ENCODE measurements around the gene EPC2.

EPC2 gene

DNA sequence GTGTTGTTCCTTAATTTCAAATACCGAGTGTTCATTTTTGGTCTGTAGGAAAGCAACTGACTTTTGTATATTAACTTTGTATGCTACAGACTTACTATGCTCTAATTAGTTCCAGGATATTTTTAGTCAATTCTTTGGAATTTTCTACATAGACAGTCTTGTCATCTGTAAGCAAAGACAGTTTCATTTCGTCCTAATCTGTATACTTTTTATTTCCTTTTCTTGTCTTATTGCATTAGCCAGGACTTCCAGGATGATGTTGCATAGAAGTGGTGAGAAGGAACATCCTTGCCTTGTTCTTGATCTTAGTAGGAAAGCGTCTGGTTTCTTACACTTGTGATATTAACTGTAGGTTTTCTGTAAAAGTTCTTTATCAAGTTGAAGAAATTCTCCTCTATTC lies 56.5 kb downstream of the EPC2 start:
- no peak for TF ChIP-seq REST (IDR thresholded peaks at IDR 0.05; ENCODE audit: insufficient read depth in 1 of 2, low read depth in 2 of 2, low read length in 2 of 2)

DNA sequence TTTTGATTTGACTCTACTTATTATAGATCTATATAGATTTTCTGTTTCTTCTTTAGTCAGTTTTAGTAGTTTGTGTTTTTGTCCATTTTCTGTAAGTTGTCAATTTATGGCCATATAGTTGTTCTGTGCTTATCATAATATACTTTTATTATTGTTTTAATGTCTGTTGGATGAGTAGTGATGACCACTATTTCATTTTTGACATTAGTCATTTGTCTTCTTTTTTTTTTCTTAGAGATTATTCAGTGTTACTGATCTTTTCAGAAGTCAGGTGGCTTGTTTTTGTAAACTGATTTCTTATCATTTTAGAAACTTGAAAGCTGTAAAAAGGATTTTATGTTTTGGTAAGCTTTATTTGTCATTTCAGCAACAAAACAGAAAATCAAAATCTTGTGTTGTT lies 57.3 kb downstream of the EPC2 start:
- no peak for TF ChIP-seq REST (IDR thresholded peaks at IDR 0.05; ENCODE audit: insufficient read depth in 1 of 2, low read depth in 2 of 2, low read length in 2 of 2)

DNA sequence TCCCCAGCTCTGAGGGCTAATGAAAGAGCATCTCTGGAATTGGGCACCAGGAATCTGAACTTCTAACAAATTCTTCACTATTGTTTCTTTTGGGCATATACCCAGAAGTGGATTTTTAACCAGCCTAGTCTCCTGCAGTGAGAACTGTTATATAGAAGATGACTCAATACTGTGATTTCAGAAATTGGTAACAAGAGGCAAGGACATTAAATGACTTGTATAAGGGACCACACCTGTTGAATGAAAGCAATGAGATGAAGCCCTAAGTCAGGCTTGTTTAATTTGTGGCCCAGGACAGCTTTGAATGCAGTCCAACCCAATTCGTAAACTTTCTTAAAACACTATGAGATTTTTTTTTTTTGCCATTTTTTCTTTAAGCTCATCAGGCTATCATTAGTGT lies 57.9 kb downstream of the EPC2 start:
- no peak for TF ChIP-seq TAF1 (IDR thresholded peaks at IDR 0.05; ENCODE audit: borderline replicate concordance, insufficient read depth, low read length)
- no peak for TF ChIP-seq FOXP2 (optimal IDR thresholded peaks at IDR 0.05; ENCODE audit: borderline replicate concordance, extremely low read depth, extremely low read length, insufficient read depth)
- no peak for TF ChIP-seq POLR2AphosphoS5 (IDR thresholded peaks at IDR 0.05; ENCODE audit: low read depth, low read length)

DNA sequence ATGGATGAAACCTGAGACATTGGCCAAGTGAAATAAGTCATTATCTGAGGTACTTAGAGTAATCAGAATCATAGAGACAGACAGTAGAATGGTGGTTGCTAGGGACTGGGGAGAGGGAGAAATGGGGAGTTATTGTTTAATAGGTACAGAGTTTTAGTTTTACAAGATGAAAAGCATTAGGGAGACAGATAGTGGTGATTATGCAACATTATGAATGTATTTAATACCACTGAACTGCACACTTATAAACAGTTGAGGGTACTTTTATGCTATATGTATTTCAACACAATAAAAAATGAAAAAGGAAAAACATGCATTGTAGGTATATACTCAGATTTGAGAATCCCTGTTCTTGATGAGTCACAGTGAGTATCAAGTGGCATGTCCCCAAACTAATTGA lies 59.7 kb downstream of the EPC2 start:
- TF ChIP-seq REST (IDR thresholded peaks at IDR 0.05; ENCODE audit: insufficient read depth in 1 of 2, low read depth in 2 of 2, low read length in 2 of 2): no peak
- TF ChIP-seq FOXP2 (optimal IDR thresholded peaks at IDR 0.05; ENCODE audit: borderline replicate concordance, extremely low read depth, extremely low read length, insufficient read depth): no peak
- no peak for TF ChIP-seq POLR2AphosphoS5 (IDR thresholded peaks at IDR 0.05; ENCODE audit: low read depth, low read length)
- no peak for TF ChIP-seq SIN3A (IDR thresholded peaks at IDR 0.05; ENCODE audit: borderline replicate concordance, insufficient read depth, low read length)
- TF ChIP-seq TAF1 (IDR thresholded peaks at IDR 0.05; ENCODE audit: borderline replicate concordance, insufficient read depth, low read length): no peak

DNA sequence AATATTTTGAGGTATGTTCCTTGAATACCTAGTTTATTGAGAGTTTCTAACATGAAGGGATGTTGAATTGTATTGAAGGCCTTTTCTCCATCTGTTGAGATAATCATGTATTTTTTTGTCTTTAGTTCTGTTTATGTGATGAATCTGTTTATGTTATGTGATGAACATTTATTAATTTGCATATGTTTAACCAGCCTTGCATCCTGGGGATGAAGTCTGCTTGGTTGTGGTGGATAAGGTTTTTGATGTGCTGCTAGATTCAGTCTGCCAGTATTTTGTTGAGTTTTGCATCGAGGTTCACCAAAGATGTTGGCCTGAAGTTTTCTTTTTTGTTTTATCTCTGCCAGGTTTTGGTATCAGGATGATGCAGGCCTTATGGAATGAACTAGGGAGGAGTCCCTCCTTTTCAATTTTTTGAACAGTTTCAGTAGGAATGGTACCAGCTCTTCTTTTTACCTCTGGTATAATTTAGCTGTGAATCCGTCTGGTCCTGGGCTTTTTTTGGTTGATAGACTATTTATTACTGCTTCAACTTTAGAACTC lies 71.9 kb downstream of the EPC2 start:
- TF ChIP-seq POLR2AphosphoS5 (IDR thresholded peaks at IDR 0.05; ENCODE audit: low read depth, low read length): no peak
- no peak for TF ChIP-seq SIN3A (IDR thresholded peaks at IDR 0.05; ENCODE audit: borderline replicate concordance, insufficient read depth, low read length)
- no peak for TF ChIP-seq REST (IDR thresholded peaks at IDR 0.05; ENCODE audit: insufficient read depth in 1 of 2, low read depth in 2 of 2, low read length in 2 of 2)
- TF ChIP-seq TAF1 (IDR thresholded peaks at IDR 0.05; ENCODE audit: borderline replicate concordance, insufficient read depth, low read length): no peak
- no peak for TF ChIP-seq FOXP2 (optimal IDR thresholded peaks at IDR 0.05; ENCODE audit: borderline replicate concordance, extremely low read depth, extremely low read length, insufficient read depth)

DNA sequence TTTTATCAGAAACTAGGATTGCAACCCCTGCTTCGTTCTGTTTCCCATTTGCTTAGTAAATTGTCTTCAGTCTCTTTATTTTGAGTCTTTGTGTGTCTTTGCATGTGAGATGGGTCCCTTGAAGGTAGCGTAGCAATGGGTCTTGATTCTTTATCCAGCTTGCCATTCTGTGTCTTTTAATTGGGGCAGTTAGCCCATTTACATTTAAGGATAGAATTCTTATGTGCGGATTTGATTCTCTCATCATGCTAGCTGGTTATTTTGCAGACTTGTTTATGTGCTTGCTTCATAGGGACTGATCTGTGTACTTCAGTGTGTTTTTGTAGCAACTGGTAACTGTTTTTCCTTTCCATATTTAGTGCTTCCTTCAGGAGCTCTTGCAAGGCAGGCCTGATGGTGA lies 73.5 kb downstream of the EPC2 start:
- TF ChIP-seq TAF1 (IDR thresholded peaks at IDR 0.05; ENCODE audit: borderline replicate concordance, insufficient read depth, low read length) (no peak), FOXP2 (optimal IDR thresholded peaks at IDR 0.05; ENCODE audit: borderline replicate concordance, extremely low read depth, extremely low read length, insufficient read depth) (no peak), SIN3A (IDR thresholded peaks at IDR 0.05; ENCODE audit: borderline replicate concordance, insufficient read depth, low read length) (no peak), REST (IDR thresholded peaks at IDR 0.05; ENCODE audit: insufficient read depth in 1 of 2, low read depth in 2 of 2, low read length in 2 of 2) (no peak), POLR2AphosphoS5 (IDR thresholded peaks at IDR 0.05; ENCODE audit: low read depth, low read length) (no peak)

All from PFSK-1 (cell line).